GM21619 (cell line): ENCODE measurements around the gene PTPRT.

Experiments used
- ATAC-seq: cut with Tn5 transposase; IDR thresholded peaks from one replicate; pipeline ENCODE4 v1.9.1; 2021; ENCODE audit not compliant: unreplicated experiment

Gene PTPRT

DNA sequence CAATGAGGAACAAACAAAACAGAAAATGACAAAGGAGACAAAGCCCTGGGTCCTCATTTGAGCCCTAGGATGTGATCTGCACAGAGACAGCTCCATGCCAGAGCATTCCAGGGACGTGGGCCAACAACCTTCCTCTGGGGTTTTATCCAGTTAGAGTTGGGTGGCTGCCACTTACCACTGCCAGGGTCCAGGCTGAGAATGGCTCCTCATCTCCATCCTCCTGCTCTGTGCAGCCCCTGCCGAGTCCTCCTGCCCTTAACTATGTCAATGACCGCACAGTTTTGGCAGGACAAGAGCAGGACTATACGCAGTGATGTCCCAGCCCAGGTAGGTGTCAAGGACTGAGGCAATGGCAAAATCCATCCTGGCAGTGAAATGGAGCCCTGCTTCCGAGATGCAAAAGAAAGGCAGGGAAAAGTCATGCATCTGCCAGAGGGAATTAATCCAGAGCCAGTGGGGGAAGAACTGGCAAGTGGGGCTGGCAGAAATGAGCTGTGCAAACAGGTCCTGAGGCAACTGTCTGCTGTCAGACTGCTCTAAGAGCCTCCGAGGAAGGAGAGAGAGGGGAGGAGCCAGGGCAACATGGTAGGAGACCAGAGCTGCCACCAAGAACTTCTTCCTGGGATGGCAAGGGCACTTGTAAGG is 449.4 kb downstream of the PTPRT start:
- no peak for ATAC-seq

DNA sequence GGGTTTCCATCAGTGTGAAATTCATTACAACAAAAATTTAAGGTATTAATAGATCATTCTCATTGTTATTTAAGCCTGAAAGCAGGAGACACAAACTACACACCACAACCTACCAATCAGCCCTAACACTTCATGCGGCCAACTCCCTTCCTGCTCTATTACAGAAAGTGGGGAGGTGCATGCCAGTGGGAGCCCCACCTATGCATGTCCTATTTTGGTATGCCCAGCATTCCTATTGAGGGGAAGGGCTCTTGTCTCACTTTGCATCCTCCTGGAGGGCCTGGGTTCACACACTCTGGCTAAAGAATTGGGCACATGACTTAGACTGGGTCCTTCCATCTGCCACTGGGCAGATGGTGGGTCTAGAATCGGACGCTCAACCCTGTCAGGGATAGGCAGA is 450.0 kb downstream of the PTPRT start:
- ATAC-seq, result no peak

DNA sequence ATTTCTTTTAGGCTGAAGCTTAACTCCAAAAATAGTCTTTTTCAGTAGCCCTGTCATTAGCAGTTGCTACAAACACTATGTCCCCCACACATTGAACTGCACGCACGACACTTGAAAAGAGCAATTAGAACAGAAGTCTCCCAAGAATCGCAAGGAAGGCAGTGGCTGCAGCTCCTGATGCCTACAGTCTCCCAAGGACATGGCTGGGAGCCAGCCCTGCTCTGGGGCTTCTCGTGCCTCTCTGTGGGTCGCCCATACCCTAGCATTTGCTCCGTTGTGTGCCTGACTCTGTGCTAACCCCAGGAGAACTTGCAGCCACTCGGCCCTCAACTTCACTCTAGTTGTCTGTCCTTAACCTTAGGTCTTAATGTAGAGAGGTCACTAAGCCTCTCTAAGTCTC is 454.2 kb downstream of the PTPRT start:
- ATAC-seq, result no peak

DNA sequence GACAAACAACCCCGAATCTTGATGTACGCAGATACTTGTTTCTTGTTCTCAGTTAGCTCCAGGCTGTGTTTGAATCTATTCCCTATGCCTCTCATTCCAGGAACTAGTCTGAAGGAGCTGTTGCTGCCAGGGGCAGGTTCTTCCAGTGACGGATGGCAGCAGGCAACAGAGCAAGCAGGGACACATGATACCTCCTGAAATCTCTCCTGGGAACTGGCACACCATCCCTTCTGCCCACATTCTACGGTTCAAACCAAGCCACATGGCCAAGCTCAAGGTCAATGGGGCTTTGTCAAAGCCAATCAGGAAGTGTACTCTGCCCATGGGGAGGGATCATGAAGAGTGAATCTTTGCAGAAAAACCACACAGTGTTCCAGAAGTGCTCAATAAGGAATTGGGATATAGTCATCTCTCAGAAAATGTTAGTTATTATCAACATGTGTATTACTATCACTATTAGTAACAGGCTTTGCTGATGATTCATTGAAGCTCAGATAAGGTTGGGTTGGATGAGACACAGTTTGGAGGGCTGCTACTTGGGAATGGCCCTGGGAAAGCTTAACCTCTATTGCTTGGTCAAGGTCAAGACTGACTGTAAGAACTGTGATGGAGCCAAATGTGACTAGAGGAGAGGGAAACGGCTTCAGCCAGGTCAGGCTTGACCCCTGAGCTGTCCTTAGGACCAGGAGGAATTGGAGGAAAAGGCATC is 454.9 kb downstream of the PTPRT start:
- ATAC-seq, result no peak

DNA sequence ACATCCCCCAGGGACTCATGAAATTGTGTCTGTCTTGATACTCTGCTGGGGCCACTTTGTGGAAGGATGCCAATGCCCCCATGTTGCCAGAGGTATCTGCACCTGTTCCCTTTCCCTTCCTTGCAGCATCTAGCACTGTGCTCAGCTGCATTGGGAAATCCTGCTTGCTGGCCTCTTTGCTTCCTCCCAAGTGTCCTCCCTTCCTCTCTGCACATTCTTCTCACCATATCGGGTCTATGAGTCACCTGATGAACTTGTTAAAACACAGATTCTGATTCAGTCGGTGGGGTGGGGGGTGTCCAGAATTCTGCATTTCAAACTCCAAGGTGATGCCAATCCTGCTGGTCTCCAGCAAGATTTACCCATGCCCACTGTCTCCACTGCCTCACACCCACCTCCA is 467.8 kb downstream of the PTPRT start:
- ATAC-seq, result no peak

DNA sequence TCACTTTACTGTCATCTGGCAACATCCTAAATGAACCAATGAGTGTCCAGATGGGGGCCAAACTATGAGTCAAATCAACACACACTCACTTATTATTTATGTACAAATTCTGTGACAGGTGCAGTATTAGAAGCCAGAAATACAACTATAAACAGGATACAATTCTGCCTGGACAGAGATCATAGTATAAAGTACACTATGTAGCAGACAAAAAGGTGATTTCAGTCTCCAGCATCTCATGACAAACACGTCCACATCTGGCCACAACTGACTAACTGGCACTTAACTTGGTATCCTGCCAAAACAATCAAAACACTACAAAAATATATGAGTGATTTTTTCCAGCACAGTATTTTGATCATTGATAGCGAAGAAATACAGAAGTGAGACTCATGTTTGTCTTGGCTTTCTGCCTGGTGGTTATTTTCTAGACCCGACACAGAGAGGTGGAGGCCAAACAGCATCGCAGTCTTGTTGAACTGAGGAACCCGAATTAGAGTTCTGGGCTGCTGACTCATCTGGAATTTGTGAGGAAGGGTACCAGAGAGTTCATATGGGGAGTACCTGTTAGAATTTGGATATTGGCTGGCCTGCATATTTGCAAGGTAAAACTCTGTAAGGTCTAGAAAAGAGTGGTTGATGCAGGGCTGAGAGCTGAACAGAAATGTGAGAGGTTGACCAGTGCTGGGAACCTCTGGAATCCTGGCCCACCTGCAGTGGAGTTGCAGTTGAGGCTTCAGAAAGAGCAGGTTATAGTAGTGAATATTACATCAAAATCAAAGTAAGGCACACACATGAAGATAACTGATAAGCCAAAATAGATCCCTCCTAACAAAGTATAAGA is 475.2 kb downstream of the PTPRT start:
- no peak for ATAC-seq

DNA sequence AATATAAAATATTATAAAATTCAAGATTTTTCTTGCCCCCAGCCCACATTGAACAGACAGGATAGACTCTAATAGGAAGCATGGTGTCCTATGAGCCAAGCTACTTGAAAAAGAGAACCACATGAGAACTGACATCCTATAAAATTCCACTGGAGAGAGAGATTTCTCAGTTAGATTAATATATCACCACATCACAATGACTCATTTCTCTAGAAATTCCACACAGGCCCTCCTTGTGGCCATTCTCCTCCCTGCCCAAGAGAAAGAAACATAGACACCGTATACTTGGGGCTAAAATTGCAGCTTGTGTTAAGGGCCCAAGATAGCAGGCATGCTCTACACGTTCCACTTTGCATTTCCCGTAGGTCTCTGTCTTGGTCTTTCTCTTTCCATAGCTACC is 481.4 kb downstream of the PTPRT start:
- no peak for ATAC-seq

DNA sequence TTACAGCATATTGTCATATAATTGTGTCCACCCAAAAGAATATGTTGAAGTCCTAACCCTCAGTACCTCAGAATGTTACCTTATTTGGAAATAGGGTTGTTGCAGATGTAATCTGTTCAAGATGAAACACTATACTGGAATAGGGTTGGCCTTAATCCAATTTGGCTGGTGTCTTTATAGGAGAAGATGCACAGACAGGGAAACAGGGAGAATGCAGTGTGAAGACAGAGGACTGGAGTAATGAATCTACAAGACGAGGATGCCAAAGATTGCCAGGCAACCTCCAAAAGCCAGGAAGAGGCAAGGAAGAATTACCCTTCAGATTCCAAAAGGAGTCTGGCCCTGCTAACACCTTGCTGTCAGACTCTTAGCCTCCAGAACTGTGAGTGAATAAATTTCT is 482.9 kb downstream of the PTPRT start:
- no peak for ATAC-seq

DNA sequence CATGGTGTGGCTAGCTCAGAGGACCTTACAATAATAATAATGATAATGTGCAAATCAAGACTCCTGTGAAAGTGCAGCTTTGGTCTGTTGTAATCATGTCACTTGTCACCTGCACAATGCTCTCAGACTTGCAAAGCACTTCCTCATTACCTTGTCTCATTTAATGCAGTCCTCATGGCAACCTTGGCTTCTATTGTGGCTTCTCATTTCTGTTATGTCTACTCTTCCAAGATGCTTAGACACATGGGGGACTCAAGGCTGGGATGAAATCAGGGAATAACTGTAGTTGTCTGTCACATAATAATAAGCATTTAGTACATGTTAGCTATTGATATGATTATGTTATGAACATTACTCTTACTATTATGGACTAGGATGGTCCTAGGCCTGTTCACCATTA is 484.2 kb downstream of the PTPRT start:
- ATAC-seq, result no peak

DNA sequence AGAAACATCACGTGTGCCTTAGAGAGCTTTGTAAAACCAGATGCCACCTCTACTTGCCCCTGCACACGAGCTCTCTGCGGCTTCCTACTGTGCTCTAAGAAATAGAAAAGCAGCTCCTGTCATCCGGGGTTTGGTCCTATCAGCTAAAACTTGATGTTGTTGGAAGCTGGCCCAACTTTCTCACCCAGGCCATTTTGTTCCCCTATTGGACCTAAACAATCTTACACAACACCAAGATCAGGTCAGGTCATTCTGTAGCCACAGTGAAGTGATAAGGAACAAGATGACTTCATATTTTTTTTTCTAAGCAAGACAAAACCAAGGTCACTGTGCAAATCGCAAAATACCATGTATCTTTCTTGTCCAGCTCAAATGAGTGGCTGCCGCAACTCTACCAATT is 486.0 kb downstream of the PTPRT start:
- no peak for ATAC-seq

DNA sequence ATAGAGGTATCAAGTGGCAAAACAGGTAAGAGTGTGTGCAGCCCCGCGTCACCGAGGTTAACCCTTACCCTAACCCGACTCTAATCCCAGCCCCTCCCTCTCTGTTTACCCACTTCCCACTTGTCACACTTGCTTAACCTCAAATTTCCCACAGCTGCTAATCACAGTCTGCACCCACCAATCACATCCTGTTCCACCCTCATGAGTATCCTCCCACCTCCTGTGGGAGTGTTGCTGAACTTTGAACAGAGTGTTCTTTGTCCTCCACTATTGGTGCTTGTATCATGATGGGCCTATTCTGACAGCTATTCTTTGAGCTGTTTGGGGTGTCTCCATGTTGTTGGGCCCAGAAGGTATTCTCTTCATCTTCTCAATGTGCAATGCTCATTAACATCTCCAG is 487.8 kb downstream of the PTPRT start:
- ATAC-seq, result no peak

DNA sequence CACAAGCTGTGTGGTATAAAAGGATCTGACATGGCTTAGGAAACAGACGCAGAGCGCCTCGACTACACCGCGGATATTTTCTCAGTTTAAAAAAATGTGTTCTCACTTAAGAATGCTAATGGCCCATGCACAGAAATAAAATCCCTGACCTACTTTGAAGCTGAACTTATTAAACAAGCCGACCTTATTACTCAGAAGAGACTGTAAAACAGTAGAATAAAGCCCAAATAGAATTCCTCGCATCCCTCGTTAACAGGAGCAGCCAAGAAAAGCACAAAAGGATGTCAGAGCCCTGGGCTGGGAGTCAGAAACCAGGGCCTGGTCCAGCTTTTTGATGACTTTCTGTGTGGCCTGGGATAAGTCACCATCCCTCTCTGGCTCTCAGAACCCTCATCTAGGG is 489.3 kb downstream of the PTPRT start:
- no peak for ATAC-seq

DNA sequence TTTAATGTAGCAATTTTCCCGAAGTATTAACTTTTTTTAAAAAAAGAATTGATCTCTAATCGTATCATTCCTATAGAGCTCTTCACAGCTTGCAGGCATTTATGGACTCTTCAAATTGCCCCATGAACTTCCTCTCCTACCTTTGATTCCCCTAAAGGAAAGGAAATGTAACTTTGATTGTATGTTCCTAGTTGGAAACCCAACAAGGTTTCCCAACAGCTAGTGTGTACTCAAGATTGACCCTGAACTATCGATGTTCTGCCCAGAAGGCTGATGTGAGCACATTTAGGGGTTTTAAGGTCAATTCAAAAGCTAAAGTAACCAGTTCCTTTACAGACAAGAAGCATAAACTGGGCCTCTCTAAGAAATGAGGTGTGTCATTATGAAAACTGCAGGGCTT is 491.7 kb downstream of the PTPRT start:
- ATAC-seq, result no peak

DNA sequence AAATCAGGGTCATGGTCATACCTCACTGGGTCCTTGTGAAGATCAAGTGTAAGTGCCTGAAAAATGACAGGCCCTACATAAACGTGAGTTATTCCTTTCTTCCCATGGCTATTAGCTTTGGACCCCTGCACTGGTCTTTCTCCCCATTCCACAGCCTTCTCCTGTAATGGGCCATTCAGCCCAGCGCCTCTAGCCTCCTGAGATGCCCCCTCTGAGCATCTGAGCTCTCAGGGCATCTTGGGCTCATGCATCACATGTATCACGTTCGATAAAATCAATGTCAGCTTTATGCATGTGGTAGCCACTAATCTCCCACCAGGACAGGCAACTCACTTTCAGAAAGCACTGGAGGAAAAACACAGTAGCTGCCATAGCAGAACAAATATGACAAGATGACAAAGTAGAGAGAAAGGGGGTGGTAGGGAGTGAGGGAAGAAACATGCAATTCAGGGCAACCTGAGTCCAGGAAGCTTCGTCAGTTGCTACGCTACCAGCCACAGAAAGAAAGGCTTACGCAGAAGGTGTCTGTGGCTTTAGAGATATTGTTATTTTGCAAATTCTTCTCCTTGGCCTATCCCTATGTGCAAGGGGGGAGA is 498.8 kb downstream of the PTPRT start:
- no peak for ATAC-seq

DNA sequence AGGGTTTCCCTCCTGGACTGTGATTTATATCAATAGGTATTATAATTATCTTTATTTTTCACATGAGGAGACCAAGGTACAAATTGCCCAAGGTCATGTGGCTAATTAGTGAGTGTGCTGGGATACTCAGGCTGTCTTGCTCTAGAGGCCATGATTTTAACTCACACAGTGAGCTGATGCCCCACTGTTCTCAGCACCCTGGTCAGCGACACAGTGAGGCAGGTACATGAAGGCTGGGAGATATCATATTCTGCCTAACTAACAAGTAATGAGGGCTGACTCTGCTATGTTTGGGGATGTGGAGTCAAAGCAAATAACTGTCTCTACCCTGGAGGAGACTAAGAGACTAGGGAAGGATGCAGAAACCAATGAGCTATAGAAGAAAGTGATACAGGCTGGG is 501.1 kb downstream of the PTPRT start:
- no peak for ATAC-seq

DNA sequence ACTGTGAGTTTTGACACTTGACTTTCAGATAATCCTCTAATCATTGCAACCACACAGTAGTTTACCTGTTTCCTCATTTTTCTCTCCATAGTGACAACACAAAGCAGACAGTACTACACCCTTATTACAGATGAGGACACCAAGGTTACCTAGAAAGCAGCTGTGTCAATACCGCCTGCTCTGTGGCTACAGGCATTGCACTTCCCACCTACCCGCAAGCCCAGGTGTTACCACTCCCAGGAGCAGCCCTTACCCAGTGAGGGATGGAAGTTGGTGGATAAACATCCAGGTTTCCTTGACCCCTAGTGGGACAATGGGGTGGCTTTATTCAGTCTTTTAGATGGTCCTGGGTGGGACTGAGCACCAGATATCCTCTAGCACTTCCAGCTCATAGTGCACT is 503.6 kb downstream of the PTPRT start:
- no peak for ATAC-seq

DNA sequence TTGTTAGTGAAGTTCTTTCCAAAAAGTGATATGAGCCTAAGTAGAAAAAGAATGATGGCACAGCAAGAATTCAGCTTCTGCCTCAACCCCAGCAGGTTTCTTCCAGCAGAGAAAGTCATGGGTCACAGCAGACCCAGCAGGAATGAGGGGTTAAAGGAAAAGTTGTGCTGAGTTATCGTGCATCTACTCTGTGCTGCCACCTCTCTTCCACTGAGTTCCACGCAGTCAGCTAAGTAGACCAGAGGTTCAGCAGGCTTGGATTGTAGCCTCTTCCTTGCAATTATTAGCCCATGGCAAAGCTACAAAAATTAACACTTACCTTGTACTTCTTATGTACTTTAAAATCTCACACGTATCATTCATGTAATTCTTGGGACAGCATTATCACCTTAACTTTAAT is 510.8 kb downstream of the PTPRT start:
- ATAC-seq, result no peak

DNA sequence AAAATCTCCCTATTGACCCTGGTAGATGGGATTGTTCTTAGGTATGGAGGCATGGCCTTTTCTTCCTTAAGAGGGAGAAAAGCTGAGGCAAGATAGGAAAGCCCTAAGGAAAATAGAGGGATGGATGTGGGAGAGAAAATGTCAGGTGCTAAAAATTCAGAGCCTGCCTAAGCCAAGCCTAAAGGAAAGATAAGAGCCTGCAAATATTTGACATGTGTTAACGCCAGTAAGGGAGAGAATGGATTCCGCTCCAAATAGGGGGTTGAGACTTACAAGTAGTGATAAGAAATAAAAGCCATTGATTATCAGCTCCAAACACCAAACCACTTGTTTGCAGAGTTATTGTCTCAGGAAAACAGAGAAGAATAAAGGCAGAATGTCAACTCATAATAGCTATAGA is 533.6 kb downstream of the PTPRT start:
- ATAC-seq, result no peak

DNA sequence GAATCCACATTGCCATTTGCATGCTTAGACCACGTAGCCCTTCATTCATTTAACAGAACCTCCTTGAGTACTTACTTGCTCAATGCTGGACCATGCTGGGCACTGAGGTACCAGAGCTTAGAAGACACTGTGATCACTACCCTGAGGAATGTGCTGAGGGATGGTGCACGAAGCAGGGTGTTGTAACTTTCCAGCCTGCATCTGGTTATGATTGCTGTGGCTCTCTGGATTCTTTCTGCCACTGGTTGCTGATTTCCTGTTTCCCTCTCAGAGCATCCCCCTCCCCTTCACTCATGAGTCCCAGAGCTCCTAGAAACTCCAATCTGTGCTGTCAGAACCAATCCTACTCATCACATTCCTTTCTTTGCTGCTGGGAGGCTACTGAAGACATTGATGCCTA is 537.4 kb downstream of the PTPRT start:
- no peak for ATAC-seq

DNA sequence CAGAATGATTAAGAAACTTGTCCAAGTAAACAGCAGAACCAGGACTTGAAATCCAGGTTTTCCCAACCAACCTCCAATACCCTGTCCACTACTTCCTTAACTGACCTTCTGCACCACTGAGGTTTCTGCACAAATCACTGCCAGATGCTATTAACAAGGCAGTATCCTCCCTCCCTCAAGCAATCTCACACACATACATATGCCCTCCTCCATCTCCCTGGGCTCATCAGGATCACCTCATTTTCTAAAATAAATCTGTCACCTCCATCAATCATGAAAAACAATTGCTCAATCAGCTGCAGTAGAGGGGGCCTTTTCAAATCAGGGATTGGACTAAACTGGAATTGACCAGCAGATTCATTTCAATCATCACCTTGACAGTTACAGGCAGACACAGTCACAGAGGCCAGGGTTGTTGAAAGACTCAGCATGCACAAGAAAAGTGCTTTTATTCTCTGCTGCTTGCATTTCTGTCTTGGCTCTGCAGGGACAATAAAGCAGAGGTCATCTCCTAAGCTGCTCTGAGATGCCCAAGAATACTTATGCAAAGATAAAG is 539.4 kb downstream of the PTPRT start:
- no peak for ATAC-seq

DNA sequence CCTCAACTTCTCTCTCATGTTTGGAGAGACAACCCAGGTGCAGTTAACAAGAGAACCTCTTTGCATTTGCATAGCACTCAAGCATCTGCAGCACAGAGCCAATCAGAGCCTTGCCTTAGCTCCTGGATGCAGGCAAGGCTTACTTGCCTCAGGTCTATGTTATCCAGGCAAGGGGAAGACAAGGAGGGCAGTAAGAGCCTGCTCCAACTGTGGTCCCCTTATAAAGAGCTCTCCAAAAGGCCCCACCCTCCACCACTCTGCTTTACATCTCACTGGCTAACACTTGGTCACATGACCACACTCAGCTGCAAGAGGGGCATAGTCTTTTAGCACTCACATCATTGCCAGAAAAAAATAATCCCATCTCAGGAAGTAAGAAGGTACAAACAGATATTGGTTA is 540.0 kb downstream of the PTPRT start:
- ATAC-seq, result no peak
